ENCODE results near the gene TCF19.

GRCh38 chr6:31128093-31128676 lies 30.2 kb upstream of the TCF19 start:
- TF ChIP-seq CTCF (IDR thresholded peaks at IDR 0.05 in 4 of 5, conservative IDR thresholded peaks at IDR 0.05 in 1 of 5) (peak; percentile 36 to 92 (median 69)), POLR2A (IDR thresholded peaks at IDR 0.05) (no peak)
